Measurements from ENCODE around the gene AFG1L. TPM values are rescaled to one million over a fixed set of nuclear protein-coding genes. Genes with fewer than 3 reads are reported as not detected.
"Not testable (repeated sequence)": the region's sequence is repeated elsewhere in the genome, so short reads cannot be mapped to it uniquely, and the experiment has no call there.

AFG1L gene
- total RNA-seq, 1 donor from 2014 or later, result 3.2 TPM

GRCh38 chr6:108288742-108289141, 6.1 kb upstream of the AFG1L start:
- no peak for DNase-seq (ENCODE audit: low read depth in 2 of 2)

- DNase-seq (ENCODE audit: low read depth in 2 of 2), result no peak
Observed at GRCh38 chr6:108291091-108291490, 3.8 kb upstream of the AFG1L start.

GRCh38 chr6:108292561-108292960, 2.3 kb upstream of the AFG1L start:
- DNase-seq (ENCODE audit: low read depth in 2 of 2), result not testable (repeated sequence)

- DNase-seq (ENCODE audit: low read depth in 2 of 2), result no peak
Observed at GRCh38 chr6:108293527-108294296, 1.1 kb upstream of the AFG1L start.

- DNase-seq (ENCODE audit: low read depth in 2 of 2), result no peak
Observed at GRCh38 chr6:108294297-108294726, 542 bp upstream of the AFG1L start.

- DNase-seq (ENCODE audit: low read depth in 2 of 2), result no peak
Observed at GRCh38 chr6:108295676-108296075, 822 bp downstream of the AFG1L start.

- no peak for DNase-seq (ENCODE audit: low read depth in 2 of 2)
Observed at GRCh38 chr6:108302386-108302785, 7.5 kb downstream of the AFG1L start.

- no peak for DNase-seq (ENCODE audit: low read depth in 2 of 2)
Observed at GRCh38 chr6:108304646-108305045, 9.8 kb downstream of the AFG1L start.

- peak in 1 of 2 donors; percentile 28 for DNase-seq (ENCODE audit: low read depth in 2 of 2)
Observed at GRCh38 chr6:108308641-108309040, 13.8 kb downstream of the AFG1L start.

GRCh38 chr6:108309844-108310243, 15.0 kb downstream of the AFG1L start:
- DNase-seq (ENCODE audit: low read depth in 2 of 2), result no peak

- DNase-seq (ENCODE audit: low read depth in 2 of 2), result no peak
Observed at GRCh38 chr6:108312605-108313004, 17.8 kb downstream of the AFG1L start.

- DNase-seq (ENCODE audit: low read depth in 2 of 2), result no peak
Observed at GRCh38 chr6:108321253-108321747, 26.4 kb downstream of the AFG1L start.

GRCh38 chr6:108322728-108323127, 27.9 kb downstream of the AFG1L start:
- no peak for DNase-seq (ENCODE audit: low read depth in 2 of 2)

GRCh38 chr6:108323710-108324466, 29.0 kb downstream of the AFG1L start:
- DNase-seq (ENCODE audit: low read depth in 2 of 2), result no peak

GRCh38 chr6:108330221-108330785, 35.4 kb downstream of the AFG1L start:
- not testable (repeated sequence) for DNase-seq (ENCODE audit: low read depth in 2 of 2)

- DNase-seq (ENCODE audit: low read depth in 2 of 2), result no peak
Observed at GRCh38 chr6:108330806-108331205, 36.0 kb downstream of the AFG1L start.

- DNase-seq (ENCODE audit: low read depth in 2 of 2), result no peak
Observed at GRCh38 chr6:108331982-108332381, 37.1 kb downstream of the AFG1L start.

- DNase-seq (ENCODE audit: low read depth in 2 of 2), result no peak
Observed at GRCh38 chr6:108336971-108337370, 42.1 kb downstream of the AFG1L start.

GRCh38 chr6:108337721-108338120, 42.9 kb downstream of the AFG1L start:
- no peak for DNase-seq (ENCODE audit: low read depth in 2 of 2)

GRCh38 chr6:108341372-108341771, 46.5 kb downstream of the AFG1L start:
- DNase-seq (ENCODE audit: low read depth in 2 of 2), result no peak

GRCh38 chr6:108343894-108344293, 49.0 kb downstream of the AFG1L start:
- no peak for DNase-seq (ENCODE audit: low read depth in 2 of 2)

- no peak for DNase-seq (ENCODE audit: low read depth in 2 of 2)
Observed at GRCh38 chr6:108348655-108349349, 53.9 kb downstream of the AFG1L start.
